SKM-1 treated with dmso at 0.1 percent for 144 hours (cell line): ENCODE results near the gene PYROXD2.
"Not testable (repeated sequence)": the region's sequence is repeated elsewhere in the genome, so short reads cannot be mapped to it uniquely, and the experiment has no call there.

Source experiments
- DNase-seq: peaks from one replicate; lab custom pipeline; 2025; ENCODE audit not compliant: unreplicated experiment; lab: John Stamatoyannopoulos, UW

PYROXD2 gene

DNA sequence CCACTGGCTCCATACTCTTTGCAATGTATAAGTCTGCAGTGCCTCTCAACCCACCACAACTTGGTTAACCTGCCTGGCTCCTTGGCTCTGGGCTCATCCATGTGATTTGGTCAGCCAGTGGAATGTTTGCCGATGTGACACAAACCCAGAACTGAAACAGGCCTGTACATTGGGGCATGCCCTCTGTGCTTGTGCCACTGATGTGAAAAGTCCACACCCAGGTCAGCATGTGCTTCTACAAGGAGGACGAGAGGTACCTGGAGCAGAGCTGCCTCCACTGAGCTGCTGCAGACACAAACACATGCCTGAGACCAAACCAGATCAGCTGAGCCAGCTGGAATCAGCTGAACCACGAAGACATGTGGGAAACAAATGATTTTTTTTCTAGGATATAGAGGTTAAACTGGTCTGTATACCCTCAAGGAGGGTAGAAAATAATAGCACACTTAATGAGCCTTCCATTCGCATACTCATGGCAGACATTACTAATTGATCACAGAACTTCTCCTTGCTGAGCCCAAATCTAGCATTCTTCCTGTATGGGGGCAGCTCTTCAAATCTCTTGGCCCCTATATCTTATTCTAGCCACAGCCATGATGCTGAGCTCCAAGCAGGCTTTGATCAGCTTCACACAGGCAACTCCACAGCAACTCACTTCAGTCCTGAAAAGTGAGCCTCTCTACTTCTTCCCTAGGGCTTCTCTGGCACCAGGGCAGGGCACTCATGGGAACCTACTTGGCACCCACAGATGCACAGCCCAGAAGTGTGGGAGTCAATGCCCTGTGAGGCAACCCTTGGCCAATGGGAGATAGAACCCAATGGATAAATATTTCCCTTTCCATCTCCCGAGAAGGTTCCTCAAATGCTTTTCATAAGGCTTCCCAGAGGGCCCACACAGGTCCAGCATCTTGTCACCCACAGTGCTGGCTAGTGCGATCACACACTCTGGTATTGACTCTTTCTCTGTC is 18.6 kb downstream of the PYROXD2 start:
- no peak for DNase-seq

DNA sequence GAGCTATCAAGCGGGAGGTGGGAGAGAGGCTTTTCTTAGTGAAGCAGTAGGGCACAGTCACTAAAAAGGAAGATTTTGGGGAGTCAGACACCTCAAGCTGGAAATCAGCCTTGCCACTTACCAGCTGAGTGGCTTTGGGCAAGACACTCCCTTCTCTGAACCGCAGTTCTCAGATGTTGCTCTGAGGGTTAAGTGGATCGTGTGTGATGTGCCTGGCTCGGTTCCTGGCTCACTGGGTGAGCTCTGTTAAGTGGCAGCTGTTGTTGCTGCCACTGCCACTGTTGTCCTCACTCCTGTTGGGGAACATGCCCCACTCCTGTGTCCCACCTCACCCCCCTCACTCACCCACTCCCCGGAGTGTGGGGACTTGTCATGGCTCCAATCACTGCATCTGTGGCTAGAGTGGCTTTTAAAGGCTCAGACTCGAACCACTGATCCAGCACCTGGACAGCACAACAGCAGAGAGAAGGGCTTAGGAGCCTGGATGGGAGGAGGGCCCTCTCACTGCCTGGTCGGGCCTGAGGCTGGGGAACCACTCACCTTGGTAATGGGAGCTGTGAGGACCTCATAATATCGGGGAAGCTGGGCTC is 20.0 kb downstream of the PYROXD2 start:
- no peak for DNase-seq

DNA sequence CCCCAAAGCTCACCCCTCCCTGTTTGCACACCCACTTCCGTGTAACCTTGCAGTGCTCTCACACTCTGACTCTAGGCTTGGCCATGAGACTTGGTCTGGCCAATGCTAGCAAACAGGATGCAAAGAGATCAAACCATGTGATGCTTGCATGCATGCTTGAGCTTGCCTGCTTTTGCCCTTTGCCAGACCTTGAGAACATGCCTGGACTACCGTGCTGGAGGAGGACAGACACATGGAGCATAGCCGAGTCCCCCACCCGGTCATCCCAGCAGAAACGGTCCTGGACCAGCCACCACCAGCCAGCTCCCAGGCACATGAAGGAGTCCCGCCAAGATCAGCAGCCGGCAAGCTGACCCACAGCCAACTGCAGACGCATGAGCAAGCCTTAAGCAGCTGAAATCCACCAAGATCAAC is 23.4 kb downstream of the PYROXD2 start:
- DNase-seq: peak; percentile 61

DNA sequence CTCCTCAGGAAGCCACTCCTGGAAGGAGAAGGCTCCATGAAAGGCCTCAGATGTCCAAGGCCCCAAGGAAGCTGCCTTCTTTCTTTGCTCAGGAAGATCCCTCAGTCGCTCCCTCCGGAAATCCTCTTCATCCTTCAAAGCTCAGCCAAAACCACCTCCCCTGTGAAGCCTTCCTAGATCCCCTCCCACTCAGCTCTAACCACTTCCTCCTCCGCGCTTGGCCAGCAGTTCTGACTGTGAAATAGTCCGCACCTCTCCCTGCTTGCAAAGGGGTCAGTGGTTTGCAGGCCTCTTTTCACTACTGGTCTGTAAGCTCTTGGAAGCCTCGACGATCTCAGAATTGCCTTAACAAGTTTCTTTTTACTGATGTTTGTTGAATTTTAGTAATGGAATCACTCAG is 23.9 kb downstream of the PYROXD2 start:
- DNase-seq: peak; percentile 86

- no peak for DNase-seq
These were observed 24.6 kb downstream of the PYROXD2 start for GRCh38 chr10:98390406-98390805.

DNA sequence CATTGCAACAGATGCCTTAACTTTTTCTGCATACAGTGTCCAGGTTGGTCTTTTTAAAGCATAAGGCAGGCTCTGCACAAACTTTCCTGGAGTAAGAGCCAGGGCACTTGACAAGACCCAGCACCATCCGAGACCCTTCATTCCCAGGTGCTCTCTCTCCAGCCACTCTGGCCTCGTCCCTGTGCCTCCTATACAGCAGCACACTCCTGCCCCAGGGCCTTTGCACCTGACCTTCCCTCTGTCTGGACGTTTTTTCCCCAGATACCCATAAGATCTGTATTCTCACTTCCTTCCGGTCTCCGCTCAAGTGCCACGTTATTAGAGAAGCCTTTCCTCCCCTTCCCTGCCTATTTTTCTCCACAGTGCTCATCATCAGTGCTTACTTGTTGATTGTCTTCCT is 25.6 kb downstream of the PYROXD2 start:
- no peak for DNase-seq

GRCh38 chr10:98388101-98388655 is 26.8 kb downstream of the PYROXD2 start:
- DNase-seq: no peak

DNA sequence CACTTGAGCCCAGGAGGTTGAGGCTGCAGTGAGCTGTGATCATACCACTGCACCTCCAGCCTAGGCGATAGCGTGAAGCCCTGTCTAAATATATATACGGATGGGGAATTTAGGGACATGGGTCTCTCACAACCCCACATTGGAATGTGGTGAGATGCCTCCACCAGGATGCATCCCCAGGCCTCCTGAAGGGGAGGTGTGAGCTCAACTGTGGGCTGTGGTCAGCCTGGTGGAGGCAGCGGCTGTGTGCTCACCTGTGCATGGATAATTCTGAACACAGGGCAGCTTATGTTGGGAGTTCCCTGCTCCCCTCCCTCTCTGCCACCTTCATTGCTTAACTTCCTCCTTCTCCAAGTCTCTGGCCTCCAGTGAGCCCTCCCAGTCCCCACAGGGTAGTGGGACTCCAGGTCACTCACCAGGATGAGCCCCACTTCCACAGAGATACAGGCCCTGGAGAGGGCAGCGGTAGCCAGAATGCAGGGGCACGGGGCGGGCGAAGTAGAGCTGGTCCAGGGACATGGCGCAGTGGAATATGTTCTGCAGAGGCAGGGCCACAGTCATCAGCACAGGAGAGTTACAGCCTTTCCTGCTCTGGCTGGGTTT is 30.4 kb downstream of the PYROXD2 start:
- DNase-seq: peak; percentile 17

DNA sequence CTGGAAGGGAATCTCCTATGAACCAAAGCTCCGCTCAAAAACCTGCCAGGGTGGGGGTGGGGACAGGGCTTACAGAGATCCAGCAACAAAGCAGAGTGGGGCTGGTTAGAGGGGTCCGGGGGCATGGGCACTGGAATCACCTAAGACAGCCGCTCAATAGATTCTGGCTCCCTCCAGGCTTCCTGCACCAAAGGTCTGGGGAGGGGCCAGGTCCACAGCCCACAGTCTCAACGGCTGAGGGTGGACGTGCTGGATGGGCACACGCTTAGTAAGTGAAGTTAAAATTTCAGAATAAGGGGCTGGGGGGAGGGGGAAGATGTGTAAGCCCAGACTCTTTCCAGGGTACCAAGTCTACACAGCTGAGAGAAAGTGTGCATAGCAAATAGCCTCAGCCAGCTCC is 31.1 kb downstream of the PYROXD2 start:
- no peak for DNase-seq

DNA sequence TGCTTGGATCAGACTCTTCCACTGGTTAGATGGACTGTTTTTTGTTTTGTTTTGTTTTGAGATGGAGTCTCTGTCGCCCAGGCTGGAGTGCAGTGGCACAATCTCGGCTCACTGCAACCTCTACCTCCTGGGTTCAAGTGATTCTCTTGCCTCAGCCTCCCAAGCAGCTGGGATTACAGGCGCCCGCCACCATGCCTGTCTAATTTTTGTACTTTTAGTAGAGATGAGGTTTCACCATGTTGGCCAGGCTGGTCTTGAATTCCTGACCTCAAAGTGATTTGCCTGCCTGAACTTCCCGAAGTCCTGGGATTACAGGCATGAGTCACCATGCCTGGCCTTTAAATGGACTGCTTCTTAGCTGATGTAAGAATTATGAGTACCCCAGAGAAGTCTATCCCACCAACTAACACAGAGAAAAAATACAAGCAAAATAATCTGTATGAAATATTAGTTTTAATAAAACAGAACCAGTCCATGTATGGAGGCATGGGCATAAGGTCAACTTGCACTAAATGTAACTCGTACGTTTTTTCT is 31.8 kb downstream of the PYROXD2 start:
- not testable (repeated sequence) for DNase-seq

- no peak for DNase-seq
These were observed 32.3 kb downstream of the PYROXD2 start for GRCh38 chr10:98382691-98383101.

GRCh38 chr10:98380493-98381339 is 34.3 kb downstream of the PYROXD2 start:
- no peak for DNase-seq

DNA sequence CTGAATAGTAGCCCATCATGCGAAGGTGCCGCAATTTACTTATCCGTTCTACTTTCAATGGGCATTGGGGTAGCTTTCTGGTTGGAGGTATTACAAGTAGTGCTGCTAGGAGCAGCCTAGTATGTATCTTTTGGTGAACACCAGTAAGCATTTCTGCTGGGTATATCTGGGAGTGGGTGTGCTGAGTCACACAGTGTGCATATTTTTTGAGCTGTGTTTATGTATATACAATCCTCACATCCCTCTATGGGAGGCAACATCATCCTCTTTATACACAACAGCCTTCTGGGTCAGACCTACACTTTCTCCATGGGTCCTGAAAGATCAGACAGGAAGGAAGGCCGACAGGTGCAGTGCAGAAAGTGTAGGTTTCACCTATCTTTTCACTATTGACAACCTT is 36.3 kb downstream of the PYROXD2 start:
- no peak for DNase-seq

- no peak for DNase-seq
These were observed 37.4 kb downstream of the PYROXD2 start for GRCh38 chr10:98377536-98377935.

GRCh38 chr10:98377001-98377400 is 38.0 kb downstream of the PYROXD2 start:
- DNase-seq: no peak

- DNase-seq: no peak
These were observed 38.5 kb downstream of the PYROXD2 start for GRCh38 chr10:98376485-98376884.

DNA sequence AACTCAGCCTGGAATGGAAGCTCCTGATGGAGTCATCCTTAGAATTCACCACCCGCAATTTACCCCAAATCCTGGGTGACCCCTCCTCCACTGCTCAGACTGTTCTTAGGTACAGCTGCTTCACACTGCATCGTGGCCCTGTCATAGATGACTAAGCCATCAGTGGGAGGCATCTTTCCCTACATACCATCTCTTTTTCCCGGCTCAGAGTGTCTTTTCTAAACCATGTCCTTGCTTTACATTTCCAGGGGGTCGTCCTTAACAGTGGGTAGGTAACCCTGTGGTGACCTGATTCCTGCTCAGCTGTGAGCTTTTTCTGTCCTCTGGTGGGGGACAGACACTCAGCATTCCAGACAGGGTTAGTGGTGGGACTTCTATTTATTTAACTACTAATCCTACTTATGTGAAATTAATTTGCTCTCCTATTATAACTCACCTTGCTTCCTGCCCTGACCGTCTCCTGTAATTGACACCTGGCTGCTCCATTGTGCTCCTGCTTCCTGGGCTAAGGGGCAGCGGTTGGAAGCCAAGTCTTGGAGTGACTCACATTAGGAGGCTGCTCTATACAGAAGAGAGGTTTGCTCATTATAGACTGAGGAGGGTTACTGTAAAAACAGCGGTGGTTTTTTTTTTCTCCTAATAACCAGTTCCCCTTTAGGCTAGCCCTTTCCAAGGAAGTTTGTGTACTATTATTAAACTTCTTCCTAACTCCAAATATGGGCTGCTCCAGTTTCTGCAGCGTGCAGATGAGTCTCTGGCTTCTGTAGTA is 40.6 kb downstream of the PYROXD2 start:
- no peak for DNase-seq

DNA sequence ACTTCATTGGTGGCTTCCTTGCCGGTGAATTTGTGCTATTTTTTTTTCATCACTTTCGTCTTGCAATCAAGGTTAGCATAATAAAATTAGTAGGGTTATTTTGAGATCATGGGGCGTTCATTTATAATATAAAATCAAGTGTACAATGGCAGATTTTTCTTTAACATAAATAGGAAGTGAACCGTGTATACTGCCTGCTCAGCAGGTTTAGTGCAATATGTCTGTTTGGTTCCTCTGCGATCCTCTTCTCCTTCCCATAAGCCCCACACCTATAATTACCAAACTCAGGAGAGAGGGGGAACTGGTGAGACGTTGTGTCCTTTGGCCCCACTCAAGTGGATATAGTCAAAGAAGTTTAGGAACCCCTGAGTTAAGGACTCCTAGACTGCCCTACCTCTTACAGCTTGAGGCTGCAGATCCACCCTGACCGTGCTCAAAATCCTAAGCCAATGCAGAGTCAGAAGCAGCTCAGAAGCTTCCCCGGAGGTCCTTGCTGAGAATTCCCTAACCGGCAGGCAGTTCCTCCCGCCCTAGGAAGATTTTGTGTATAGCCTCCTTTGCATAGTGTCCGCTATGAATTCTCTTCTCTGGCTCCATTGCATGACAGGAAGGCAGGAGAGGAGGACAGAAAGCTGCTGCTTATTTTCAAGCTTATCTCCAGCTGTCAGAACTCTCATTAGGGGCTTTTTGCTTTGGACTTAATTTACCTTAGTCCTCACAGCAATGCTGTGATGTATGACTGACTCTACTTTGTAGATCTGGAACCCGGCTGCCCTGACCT is 41.5 kb downstream of the PYROXD2 start:
- no peak for DNase-seq
